Measurements from ENCODE around the gene CAPRIN1.

CAPRIN1 gene

DNA sequence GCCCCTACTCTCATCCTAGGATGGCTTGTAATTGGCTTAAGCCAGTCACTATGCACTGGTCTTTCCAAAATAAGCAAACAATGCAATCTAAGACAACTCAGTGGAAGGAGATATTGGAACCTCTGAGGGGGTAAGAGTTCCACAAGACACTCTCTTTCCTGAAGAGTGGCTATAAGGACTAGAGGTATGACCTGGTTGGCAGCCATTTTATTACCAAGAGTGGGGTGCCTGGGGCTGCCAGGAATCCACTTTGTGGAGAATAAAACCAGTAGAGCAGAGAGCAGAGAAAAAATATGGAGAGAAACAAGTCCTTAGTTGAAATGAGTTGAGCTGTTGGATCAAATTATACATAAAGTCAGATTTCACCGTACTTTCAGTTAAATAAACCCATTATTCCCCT is 38.8 kb upstream of the CAPRIN1 start:
- ATAC-seq (ENCODE audit: low read depth) (no peak), DNase-seq (ENCODE audit: low spot score) (no peak)
- TF ChIP-seq, protein P1, sequence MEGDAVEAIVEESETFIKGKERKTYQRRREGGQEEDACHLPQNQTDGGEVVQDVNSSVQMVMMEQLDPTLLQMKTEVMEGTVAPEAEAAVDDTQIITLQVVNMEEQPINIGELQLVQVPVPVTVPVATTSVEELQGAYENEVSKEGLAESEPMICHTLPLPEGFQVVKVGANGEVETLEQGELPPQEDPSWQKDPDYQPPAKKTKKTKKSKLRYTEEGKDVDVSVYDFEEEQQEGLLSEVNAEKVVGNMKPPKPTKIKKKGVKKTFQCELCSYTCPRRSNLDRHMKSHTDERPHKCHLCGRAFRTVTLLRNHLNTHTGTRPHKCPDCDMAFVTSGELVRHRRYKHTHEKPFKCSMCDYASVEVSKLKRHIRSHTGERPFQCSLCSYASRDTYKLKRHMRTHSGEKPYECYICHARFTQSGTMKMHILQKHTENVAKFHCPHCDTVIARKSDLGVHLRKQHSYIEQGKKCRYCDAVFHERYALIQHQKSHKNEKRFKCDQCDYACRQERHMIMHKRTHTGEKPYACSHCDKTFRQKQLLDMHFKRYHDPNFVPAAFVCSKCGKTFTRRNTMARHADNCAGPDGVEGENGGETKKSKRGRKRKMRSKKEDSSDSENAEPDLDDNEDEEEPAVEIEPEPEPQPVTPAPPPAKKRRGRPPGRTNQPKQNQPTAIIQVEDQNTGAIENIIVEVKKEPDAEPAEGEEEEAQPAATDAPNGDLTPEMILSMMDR (IDR thresholded peaks at IDR 0.05; ENCODE audit: poor library complexity, severe bottlenecking) = no peak
- no peaks in the 10 kb centered on the region for H3K4me1 ChIP-seq (ENCODE audit: insufficient read depth, poor library complexity, severe bottlenecking)
- H3K27ac ChIP-seq (ENCODE audit: poor library complexity, severe bottlenecking) = no peak overlapping the region
- H3K27me3 ChIP-seq (ENCODE audit: insufficient read depth, poor library complexity, severe bottlenecking) = no peaks in the 10 kb centered on the region
- no peak overlapping the region for H3K4me3 ChIP-seq (ENCODE audit: severe bottlenecking)
- H3K36me3 ChIP-seq (ENCODE audit: low read depth) = no peaks in the 10 kb centered on the region
- no peaks in the 10 kb centered on the region for H3K9me3 ChIP-seq (ENCODE audit: severe bottlenecking)

DNA sequence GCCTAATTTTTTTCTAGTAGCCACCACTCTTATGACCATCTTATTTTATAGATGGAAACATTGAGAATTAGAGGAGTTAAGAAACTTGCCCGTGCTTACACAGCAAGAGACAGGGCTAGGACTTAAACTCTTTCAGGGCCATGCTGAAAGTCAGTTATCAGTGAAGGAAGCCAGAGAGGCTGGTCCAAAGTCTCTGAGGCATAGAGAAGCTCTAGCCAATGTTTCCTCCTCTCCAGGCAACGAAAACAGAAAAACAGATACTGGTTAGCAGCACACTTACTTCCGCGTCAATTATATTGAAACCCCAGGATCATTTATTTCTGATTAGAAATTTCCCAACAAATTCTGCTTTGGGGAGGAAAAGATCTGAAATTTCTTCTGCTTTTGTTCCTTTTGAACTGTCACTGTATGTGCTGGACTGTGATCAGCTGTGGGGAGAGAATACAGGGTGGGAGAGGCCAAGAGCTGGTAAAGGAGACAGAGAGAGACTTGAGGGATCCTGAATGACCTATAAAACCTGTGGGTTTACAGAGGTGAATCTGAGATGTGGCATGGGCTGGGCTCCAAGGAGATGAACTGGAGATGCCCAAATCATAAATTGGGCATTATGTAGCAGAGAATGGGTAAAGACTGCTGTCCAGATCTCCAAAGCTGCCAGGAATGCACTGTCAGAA is 37.5 kb upstream of the CAPRIN1 start:
- no peaks in the 10 kb centered on the region for H3K9me3 ChIP-seq (ENCODE audit: severe bottlenecking)
- DNase-seq (ENCODE audit: low spot score) (no peak), ATAC-seq (ENCODE audit: low read depth) (no peak)
- no peak overlapping the region for H3K27ac ChIP-seq (ENCODE audit: poor library complexity, severe bottlenecking)
- no peaks in the 10 kb centered on the region for H3K4me1 ChIP-seq (ENCODE audit: insufficient read depth, poor library complexity, severe bottlenecking)
- H3K4me3 ChIP-seq (ENCODE audit: severe bottlenecking) = no peak overlapping the region
- H3K27me3 ChIP-seq (ENCODE audit: insufficient read depth, poor library complexity, severe bottlenecking) = no peaks in the 10 kb centered on the region
- no peaks in the 10 kb centered on the region for H3K36me3 ChIP-seq (ENCODE audit: low read depth)
- TF ChIP-seq, protein P1 (IDR thresholded peaks at IDR 0.05; ENCODE audit: poor library complexity, severe bottlenecking) = no peak

DNA sequence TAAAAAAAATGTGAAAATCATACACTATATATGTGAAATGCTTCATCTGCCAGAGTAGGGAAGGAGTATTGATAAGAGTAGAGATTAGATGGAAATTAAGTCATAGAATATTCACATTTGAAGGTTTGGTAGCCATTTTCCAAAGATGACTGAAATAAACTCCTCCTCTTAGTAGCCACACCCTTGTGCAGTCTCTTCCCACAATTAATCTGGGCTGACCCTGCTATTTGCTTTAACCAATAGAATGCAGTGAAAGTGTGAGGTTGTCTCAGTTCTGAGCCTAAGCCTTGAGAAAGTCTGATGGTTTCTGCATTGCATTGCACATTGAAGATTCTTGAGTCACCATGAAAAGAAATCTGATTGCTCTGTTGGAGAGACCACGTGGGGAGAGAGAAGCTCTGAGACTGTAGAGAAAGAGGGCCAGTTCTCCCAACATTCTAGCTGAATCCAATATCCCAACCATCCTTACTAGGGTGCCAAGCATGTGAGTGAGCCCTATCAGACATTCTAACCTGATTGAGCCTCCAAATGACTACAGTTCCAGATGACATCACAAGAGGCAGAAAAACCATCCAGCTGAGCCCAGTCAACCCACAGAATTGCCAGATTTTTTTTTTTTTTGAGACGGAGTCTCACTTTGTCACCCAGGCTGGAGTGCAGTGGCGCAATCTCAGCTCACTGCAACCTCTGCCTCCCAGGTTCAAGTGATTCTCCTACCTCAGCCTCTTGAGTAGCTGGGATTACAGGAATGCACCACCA is 29.4 kb upstream of the CAPRIN1 start:
- Histone ChIP-seq H3K27ac (ENCODE audit: poor library complexity, severe bottlenecking) (no peak overlapping the region), H3K4me3 (ENCODE audit: severe bottlenecking) (no peak overlapping the region), H3K36me3 (ENCODE audit: low read depth) (no peaks in the 10 kb centered on the region), H3K9me3 (ENCODE audit: severe bottlenecking) (no peaks in the 10 kb centered on the region), H3K27me3 (ENCODE audit: insufficient read depth, poor library complexity, severe bottlenecking) (no peaks in the 10 kb centered on the region), H3K4me1 (ENCODE audit: insufficient read depth, poor library complexity, severe bottlenecking) (no peaks in the 10 kb centered on the region)
- ATAC-seq (ENCODE audit: low read depth) = no peak
- DNase-seq (ENCODE audit: low spot score) = no peak
- TF ChIP-seq, protein P1 (IDR thresholded peaks at IDR 0.05; ENCODE audit: poor library complexity, severe bottlenecking) = no peak

DNA sequence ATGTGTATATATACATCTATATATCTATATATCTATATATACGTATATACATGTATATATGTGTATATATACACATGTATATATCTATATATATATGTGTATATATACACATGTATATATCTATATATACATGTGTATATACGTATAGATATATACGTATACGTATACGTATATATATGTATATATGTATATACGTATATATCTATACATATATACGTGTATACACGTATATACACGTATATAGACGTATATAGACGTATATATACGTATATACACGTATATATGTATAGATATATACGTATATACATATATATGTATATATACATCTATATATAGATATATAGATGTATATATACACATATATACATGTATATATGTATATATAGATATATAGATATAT is 25.1 kb upstream of the CAPRIN1 start:
- TF ChIP-seq, protein P1 (IDR thresholded peaks at IDR 0.05; ENCODE audit: poor library complexity, severe bottlenecking) = no peak
- H3K27ac ChIP-seq (ENCODE audit: poor library complexity, severe bottlenecking) = no peak overlapping the region
- DNase-seq (ENCODE audit: low spot score) (no peak), ATAC-seq (ENCODE audit: low read depth) (no peak)
- no peaks in the 10 kb centered on the region for H3K9me3 ChIP-seq (ENCODE audit: severe bottlenecking)
- peaks cover 4% of the 10 kb centered on the region for H3K4me1 ChIP-seq (ENCODE audit: insufficient read depth, poor library complexity, severe bottlenecking)
- no peaks in the 10 kb centered on the region for H3K36me3 ChIP-seq (ENCODE audit: low read depth)
- H3K4me3 ChIP-seq (ENCODE audit: severe bottlenecking) = no peak overlapping the region
- no peaks in the 10 kb centered on the region for H3K27me3 ChIP-seq (ENCODE audit: insufficient read depth, poor library complexity, severe bottlenecking)

Measured in RWPE2 (cell line).